PC-3 (cell line): ENCODE results near the gene LRRN4CL. TPM values are rescaled to one million over a fixed set of nuclear protein-coding genes. Genes with fewer than 3 reads are reported as not detected.

Source experiments
- ATAC-seq: fragments of 200-7000 bp; cut with Tn5 transposase; 2 replicates; pipeline ENCODE4 v1.9.1; 2020; ENCODE audit warnings: mild to moderate bottlenecking, moderate library complexity
- BruUV-seq: library from RNA; stranded (reverse); fragments of 400-500 nt; replicated peaks from 2 replicates; lab custom pipeline; 2021; lab: Mats Ljungman, UMichigan
- CTCF ChIA-PET: fragments of 300-600 bp; sonication (Branson Sonifier 250); formaldehyde crosslinking; loops from one replicate; lab custom pipeline; 2022; ENCODE audit warnings: antibody characterized with exemption; lab: Charles Lee
- POLR2A ChIA-PET: fragments of 300-600 bp; sonication (Branson Sonifier 250); formaldehyde crosslinking; loops from one replicate; lab custom pipeline; 2022; ENCODE audit warnings: antibody characterized with exemption; ENCODE audit not compliant: unreplicated experiment; lab: Charles Lee
- DNase-seq: peaks from one replicate; pipeline ENCODE4 v3.0.0-alpha.2; 2015
- H2AFZ ChIP-seq: fragments of 300-600 bp; sonication (generic); 2 replicates; pipeline ENCODE4 v1.6.0; 2016; ENCODE audit warnings: antibody characterized with exemption, low read length
- H3F3A ChIP-seq: fragments of 300-600 bp; sonication (generic); one replicate; pipeline ENCODE4 v1.6.0; 2017; ENCODE audit warnings: antibody characterized with exemption, low read length, control low read depth, mild to moderate bottlenecking; ENCODE audit not compliant: unreplicated experiment
- H3K27ac ChIP-seq: fragments of 300-600 bp; sonication (generic); 2 replicates; pipeline ENCODE4 v1.5.1; 2016; ENCODE audit warnings: mild to moderate bottlenecking, low read length
- H3K27me3 ChIP-seq: fragments of 300-600 bp; sonication (generic); 2 replicates; pipeline ENCODE4 v1.6.1; 2016; ENCODE audit warnings: low read length, mixed read lengths
- H3K36me3 ChIP-seq: fragments of 300-600 bp; sonication (generic); 2 replicates; pipeline ENCODE4 v1.6.1; 2016; ENCODE audit warnings: low read depth, mixed run types, low read length, mixed read lengths
- H3K4me1 ChIP-seq: fragments of 300-600 bp; sonication (generic); 2 replicates; pipeline ENCODE4 v1.5.1; 2016; ENCODE audit warnings: low read length; ENCODE audit not compliant: insufficient read depth
- H3K4me2 ChIP-seq: fragments of 300-600 bp; sonication (generic); 2 replicates; pipeline ENCODE4 v1.6.0; 2016; ENCODE audit warnings: low read length
- H3K4me3 ChIP-seq: fragments of 300-600 bp; sonication (generic); 2 replicates; pipeline ENCODE4 v1.5.1; 2016; ENCODE audit warnings: mild to moderate bottlenecking, low read length, mixed read lengths
- H3K79me2 ChIP-seq: fragments of 300-600 bp; sonication (generic); 2 replicates; pipeline ENCODE4 v1.6.1; 2017; ENCODE audit warnings: low read length, mixed read lengths
- H3K9ac ChIP-seq: fragments of 300-600 bp; sonication (generic); 2 replicates; pipeline ENCODE4 v1.6.0; 2016; ENCODE audit warnings: mild to moderate bottlenecking, low read length
- H3K9me2 ChIP-seq: fragments of 300-600 bp; sonication (generic); replicated peaks from 2 replicates; pipeline ENCODE4 v1.6.1; 2016; ENCODE audit warnings: mixed run types, low read length, mixed read lengths
- H3K9me3 ChIP-seq: fragments of 300-600 bp; sonication (generic); 2 replicates; pipeline ENCODE4 v1.6.1; 2016; ENCODE audit warnings: low read length, mixed read lengths
- H4K20me1 ChIP-seq: fragments of 300-600 bp; sonication (generic); 2 replicates; pipeline ENCODE4 v1.6.1; 2016; ENCODE audit warnings: low read length, mixed read lengths
- EZH2 ChIP-seq: fragments of 300-600 bp; sonication (generic); IDR thresholded peaks from one replicate; pipeline ENCODE4 v1.6.1; 2017; ENCODE audit warnings: antibody characterized with exemption, mild to moderate bottlenecking, low read length; ENCODE audit not compliant: unreplicated experiment
- EZH2phosphoT487 ChIP-seq: fragments of 300-600 bp; sonication (generic); IDR thresholded peaks from 2 replicates; pipeline ENCODE4 v1.6.1; 2018; ENCODE audit warnings: mild to moderate bottlenecking, antibody characterized with exemption, low read length, borderline replicate concordance
- intact Hi-C: fragments of 100-400 bp; cut with micrococcal nuclease; formaldehyde crosslinking; loops from 2 replicates; pipeline ENCODE4 v1.9.0; 2023
- total RNA-seq: library from RNA; depleted of rRNA; stranded (reverse); fragments of >200 nt; gene quantifications from 2 replicates; pipeline ENCODE4 v1.2.3, GENCODE V29; 2014
- TF ChIP-seq, protein P1 (sequence below): fragments of 300-600 bp; sonication (generic); conservative IDR thresholded peaks from 2 replicates; pipeline ENCODE4 v1.5.1; 2017; ENCODE audit warnings: antibody characterized with exemption, low read depth, mild to moderate bottlenecking, low read length

Gene LRRN4CL
- total RNA-seq, 1 experiment from 2014 or later: 0.51 TPM

DNA sequence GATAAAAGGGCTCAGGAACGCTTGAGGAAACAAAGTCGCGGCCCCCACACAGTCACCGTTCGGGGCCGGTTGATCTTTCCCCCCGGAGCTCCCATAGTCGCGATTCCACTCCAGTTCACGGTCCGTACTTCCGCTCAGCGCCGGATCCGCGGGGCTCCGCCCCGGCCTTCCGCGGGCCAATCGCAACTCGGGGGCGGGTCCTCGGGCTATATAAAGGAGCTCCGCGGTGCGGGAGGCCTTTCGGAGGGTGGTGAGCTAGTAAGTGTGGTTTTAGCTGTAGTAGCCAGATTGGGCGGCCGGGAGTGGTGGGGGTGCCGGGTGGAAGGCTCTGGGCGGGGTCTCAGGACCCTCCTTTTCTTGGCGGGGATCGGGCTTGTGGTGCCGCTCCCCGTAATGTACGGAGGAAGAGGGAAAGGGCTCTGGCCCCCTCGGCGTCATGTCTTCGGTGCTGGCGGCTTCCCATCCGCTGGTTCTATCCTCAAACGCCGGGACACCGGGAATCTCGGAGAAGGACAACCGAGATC, 24.2 kb downstream of the LRRN4CL start, which contains the start of the genes C11orf98 and CSKMT:
TSS of gene C11orf98 (minus strand) at position 136 of the 524 bp plus-strand sequence. CDS start at position 95, 41 bp downstream.
TSS of gene CSKMT (plus strand) at position 238 of the 524 bp plus-strand sequence. CDS start 568 bp downstream, outside the sequence.
- no peaks in the 10 kb centered on the region for H3K9me3 ChIP-seq
- H3F3A ChIP-seq: peaks cover 13% of the 10 kb centered on the region
- peaks cover 59% of the 10 kb centered on the region for H3K79me2 ChIP-seq
- H3K4me2 ChIP-seq: peak within 1 kb of the TSS; percentile 93
- peak within 1 kb of the TSS; percentile 97 for H2AFZ ChIP-seq
- peaks cover 14% of the 10 kb centered on the region; the same call in 1 of the 2 replicates for H4K20me1 ChIP-seq
- ChIA-PET POLR2A (interaction anchor here (0.6 to 2.1 kb wide), 19 partner anchors 9 to 1581 kb away, joined by 3 to 22 read pairs (median 5); partner anchors contain the start of genes EEF1G, HNRNPUL2, INTS5 and MTA2), CTCF (interaction anchor here (0.5 to 1.7 kb wide), 4 partner anchors 10 to 53 kb away, joined by 3 to 8 read pairs (median 6); partner anchors contain the start of gene B3GAT3)
- intact Hi-C loops: no loop called here
- no peaks in the 10 kb centered on the region for H3K9me2 ChIP-seq
- ATAC-seq (peak; percentile 87), DNase-seq (peak; percentile 98)
- H3K36me3 ChIP-seq: peaks cover 16% of the 10 kb centered on the region
- peak within 1 kb of the TSS; percentile 92 for H3K9ac ChIP-seq
- no peak for TF ChIP-seq EZH2
- TF ChIP-seq, protein P1, sequence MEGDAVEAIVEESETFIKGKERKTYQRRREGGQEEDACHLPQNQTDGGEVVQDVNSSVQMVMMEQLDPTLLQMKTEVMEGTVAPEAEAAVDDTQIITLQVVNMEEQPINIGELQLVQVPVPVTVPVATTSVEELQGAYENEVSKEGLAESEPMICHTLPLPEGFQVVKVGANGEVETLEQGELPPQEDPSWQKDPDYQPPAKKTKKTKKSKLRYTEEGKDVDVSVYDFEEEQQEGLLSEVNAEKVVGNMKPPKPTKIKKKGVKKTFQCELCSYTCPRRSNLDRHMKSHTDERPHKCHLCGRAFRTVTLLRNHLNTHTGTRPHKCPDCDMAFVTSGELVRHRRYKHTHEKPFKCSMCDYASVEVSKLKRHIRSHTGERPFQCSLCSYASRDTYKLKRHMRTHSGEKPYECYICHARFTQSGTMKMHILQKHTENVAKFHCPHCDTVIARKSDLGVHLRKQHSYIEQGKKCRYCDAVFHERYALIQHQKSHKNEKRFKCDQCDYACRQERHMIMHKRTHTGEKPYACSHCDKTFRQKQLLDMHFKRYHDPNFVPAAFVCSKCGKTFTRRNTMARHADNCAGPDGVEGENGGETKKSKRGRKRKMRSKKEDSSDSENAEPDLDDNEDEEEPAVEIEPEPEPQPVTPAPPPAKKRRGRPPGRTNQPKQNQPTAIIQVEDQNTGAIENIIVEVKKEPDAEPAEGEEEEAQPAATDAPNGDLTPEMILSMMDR: no peak
- TF ChIP-seq EZH2phosphoT487: no peak
- H3K27ac ChIP-seq: peak within 1 kb of the TSS; percentile 36
- peaks cover 26% of the 10 kb centered on the region for H3K4me1 ChIP-seq
- no peaks in the 10 kb centered on the region for H3K27me3 ChIP-seq
- peak within 1 kb of the TSS; percentile 98 for H3K4me3 ChIP-seq
- BruUV-seq: TSS peak; percentile 91

DNA sequence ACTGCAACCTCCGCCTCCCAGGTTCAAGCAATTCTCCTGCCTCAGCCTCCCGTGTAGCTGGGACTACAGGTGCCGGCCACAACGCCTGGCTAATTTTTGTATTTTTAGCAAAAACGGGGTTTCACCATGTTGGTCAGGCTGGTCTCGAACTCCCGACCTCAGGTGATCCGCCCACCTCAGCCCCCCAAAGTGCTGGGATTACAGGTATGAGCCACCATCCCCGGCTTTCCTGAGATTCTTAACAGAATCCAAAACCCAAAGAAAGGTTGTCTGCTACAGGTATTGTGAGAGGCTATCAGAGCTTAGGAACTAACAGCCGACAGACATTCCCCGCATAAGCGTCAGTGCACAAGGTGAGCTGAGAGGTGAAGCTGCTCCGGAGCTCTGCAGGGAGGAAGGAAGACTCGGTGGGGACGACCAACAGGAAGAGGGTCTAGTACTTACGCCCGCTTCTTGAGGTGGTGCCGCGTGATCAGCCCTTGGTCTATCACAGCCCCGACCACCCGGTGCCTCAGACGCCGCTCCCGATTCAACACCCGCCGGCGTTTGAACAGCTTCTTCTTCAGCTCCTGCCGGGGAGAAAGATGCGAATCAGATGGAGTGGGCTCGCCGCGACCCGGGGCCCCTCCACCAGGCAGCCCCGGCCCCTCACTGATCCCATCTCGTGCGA, 24.8 kb downstream of the LRRN4CL start:
- peaks cover 53% of the 10 kb centered on the region for H3K79me2 ChIP-seq

More for the DNA sequence above, 24.8 kb downstream of the LRRN4CL start:
- CTCF ChIA-PET: interaction anchor here (0.5 to 1.7 kb wide), 4 partner anchors 11 to 53 kb away, joined by 3 to 8 read pairs (median 6); partner anchors contain the start of gene B3GAT3
- peak; percentile 55 for ATAC-seq
- H3K27me3 ChIP-seq: no peaks in the 10 kb centered on the region
- intact Hi-C loops: no loop called here
- peak overlapping the region; percentile 36 for H3K27ac ChIP-seq
- no peak for TF ChIP-seq EZH2
- TF ChIP-seq EZH2phosphoT487: no peak
- TF ChIP-seq, protein P1: no peak
- H3K36me3 ChIP-seq: peaks cover 16% of the 10 kb centered on the region
- POLR2A ChIA-PET: interaction anchor here (0.5 to 2.1 kb wide), 17 partner anchors 8 to 1678 kb away, joined by 3 to 22 read pairs (median 5); partner anchors contain the start of genes EEF1G, HNRNPUL2, INTS5 and MTA2
- peak; percentile 78 for DNase-seq
- peak overlapping the region; percentile 92 for H3K9ac ChIP-seq
- H3K4me3 ChIP-seq: peak overlapping the region; percentile 98
- H4K20me1 ChIP-seq: peaks cover 14% of the 10 kb centered on the region; the same call in 1 of the 2 replicates
- H3K9me2 ChIP-seq: no peaks in the 10 kb centered on the region
- peaks cover 20% of the 10 kb centered on the region for H3K4me1 ChIP-seq
- peak overlapping the region; percentile 93 for H3K4me2 ChIP-seq
- BruUV-seq: TSS peak; percentile 75
- no peaks in the 10 kb centered on the region for H3K9me3 ChIP-seq
- peak overlapping the region; percentile 97 for H2AFZ ChIP-seq
- H3F3A ChIP-seq: peaks cover 11% of the 10 kb centered on the region
